ENCODE measurements around the gene HS6ST1.

Gene HS6ST1

DNA sequence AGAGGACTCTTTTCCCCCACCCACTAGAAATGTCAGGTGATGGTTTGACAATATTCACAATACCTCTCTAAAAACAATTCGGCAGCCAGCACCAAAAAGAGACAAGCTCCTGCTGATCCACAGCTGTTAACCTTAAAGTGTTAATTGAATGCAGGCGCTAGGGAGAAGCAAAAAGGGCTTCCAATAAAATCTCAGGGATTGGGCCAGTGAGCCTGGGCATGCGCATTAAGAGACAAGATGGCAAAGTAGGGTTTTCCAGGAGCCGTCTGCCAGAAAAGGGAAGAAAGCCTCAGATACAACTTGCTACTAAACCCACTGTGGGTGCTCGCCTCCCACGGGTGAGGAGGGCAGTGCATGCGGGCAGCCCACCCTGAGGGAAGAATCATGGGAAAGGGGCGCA, 98.8 kb downstream of the HS6ST1 start:
- H3K9me3 ChIP-seq = no peaks in the 10 kb centered on the region
- no peaks in the 10 kb centered on the region for H3K27me3 ChIP-seq
- H3K4me3 ChIP-seq (ENCODE audit: low read depth in 1 of 2, low read length in 1 of 2) = no peak overlapping the region
- H3K27ac ChIP-seq = no peak overlapping the region
- TF ChIP-seq, protein P1, sequence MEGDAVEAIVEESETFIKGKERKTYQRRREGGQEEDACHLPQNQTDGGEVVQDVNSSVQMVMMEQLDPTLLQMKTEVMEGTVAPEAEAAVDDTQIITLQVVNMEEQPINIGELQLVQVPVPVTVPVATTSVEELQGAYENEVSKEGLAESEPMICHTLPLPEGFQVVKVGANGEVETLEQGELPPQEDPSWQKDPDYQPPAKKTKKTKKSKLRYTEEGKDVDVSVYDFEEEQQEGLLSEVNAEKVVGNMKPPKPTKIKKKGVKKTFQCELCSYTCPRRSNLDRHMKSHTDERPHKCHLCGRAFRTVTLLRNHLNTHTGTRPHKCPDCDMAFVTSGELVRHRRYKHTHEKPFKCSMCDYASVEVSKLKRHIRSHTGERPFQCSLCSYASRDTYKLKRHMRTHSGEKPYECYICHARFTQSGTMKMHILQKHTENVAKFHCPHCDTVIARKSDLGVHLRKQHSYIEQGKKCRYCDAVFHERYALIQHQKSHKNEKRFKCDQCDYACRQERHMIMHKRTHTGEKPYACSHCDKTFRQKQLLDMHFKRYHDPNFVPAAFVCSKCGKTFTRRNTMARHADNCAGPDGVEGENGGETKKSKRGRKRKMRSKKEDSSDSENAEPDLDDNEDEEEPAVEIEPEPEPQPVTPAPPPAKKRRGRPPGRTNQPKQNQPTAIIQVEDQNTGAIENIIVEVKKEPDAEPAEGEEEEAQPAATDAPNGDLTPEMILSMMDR (IDR thresholded peaks at IDR 0.05) = no peak
- peaks cover 6 to 12% of the 10 kb centered on the region in 2 experiments for H3K4me1 ChIP-seq (ENCODE audit: control insufficient read depth in 1 of 2, insufficient read depth in 1 of 2, low read depth in 1 of 2, low read length in 1 of 2)
- no peaks in the 10 kb centered on the region for H3K36me3 ChIP-seq

DNA sequence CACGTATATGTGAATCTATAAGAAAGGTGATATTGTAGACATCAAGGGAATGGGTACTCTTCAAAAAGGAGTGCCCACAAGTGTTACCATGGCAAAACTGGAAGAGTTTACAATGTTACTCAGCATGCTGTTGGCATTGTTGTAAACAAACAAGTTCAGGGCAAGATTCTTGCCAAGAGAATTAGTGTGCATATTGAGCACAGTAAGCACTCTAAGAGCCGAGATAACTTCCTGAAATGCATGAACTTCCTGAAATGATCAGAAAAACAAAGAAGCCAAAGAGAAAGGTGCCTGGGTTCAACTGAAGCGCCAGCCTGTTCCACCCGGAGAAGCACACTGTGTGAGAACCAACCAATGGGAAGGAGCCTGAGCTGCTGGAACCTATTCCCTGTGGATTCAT, 101.0 kb downstream of the HS6ST1 start:
- Histone ChIP-seq H3K27ac (peak overlapping the region; percentile 77), H3K27me3 (no peaks in the 10 kb centered on the region), H3K9me3 (no peaks in the 10 kb centered on the region), H3K4me1 (ENCODE audit: control insufficient read depth in 1 of 2, insufficient read depth in 1 of 2, low read depth in 1 of 2, low read length in 1 of 2) (peaks cover 6 to 12% of the 10 kb centered on the region in 2 experiments), H3K36me3 (no peaks in the 10 kb centered on the region), H3K4me3 (ENCODE audit: low read depth in 1 of 2, low read length in 1 of 2) (peak overlapping the region; percentile 7 to 18)
- TF ChIP-seq, protein P1 (IDR thresholded peaks at IDR 0.05) = no peak

DNA sequence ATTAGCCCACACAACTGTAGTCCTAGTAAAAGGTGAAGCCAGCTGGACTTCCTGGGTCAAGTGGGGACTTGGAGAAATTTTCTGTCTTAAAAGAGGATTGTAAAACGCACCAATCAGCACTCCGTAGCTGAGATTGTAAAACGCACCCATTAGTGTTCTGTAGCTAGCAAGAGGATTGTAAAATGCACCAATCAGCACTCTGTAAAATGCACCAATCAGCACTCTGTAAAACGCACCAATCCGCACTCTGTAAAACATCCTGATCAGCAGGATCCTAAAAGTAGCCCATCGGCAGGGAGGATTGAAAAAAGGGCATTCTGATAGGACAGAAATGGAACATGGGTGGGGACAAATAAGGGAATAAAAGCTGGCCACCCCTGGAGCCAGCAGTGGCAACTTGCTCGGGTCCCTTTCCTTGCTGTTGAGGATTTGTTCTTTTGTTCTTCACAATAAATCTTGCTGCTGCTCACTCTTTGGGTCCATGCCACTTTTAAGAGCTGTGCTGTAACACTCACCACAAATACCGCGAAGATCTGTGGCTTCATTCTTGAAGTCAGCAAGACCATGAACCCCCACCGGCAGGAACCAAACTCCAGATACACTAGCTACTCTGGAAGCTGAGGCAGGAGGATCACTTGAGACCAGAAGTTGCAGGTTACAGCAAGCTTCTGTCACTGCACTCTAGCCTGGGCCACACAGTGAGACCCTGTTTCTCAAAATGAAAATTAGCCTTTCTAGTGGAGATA, 102.6 kb downstream of the HS6ST1 start:
- TF ChIP-seq, protein P1 (IDR thresholded peaks at IDR 0.05) = no peak
- H3K27ac ChIP-seq = peak overlapping the region; percentile 15
- H3K36me3 ChIP-seq = no peaks in the 10 kb centered on the region
- H3K27me3 ChIP-seq = no peaks in the 10 kb centered on the region
- no peak overlapping the region for H3K4me3 ChIP-seq (ENCODE audit: low read depth in 1 of 2, low read length in 1 of 2)
- peaks cover 6 to 12% of the 10 kb centered on the region in 2 experiments for H3K4me1 ChIP-seq (ENCODE audit: control insufficient read depth in 1 of 2, insufficient read depth in 1 of 2, low read depth in 1 of 2, low read length in 1 of 2)
- no peaks in the 10 kb centered on the region for H3K9me3 ChIP-seq

Data from neutrophil (primary cell).